Stomach (tissue), 4 donors: Measurements from ENCODE around the gene MAN2C1.

Experiments used
- POLR2A ChIP-seq, 4 donors: fragments of 450-650 bp; IDR thresholded peaks; one replicate each; pipeline ENCODE4 v1.6.1; 2016; ENCODE audit warnings: antibody characterized with exemption in 4 of 4, control low read depth in 2 of 4, mild to moderate bottlenecking in 1 of 4, moderate library complexity in 1 of 4
- POLR2AphosphoS5 ChIP-seq, 3 donors: sonication (generic); formaldehyde crosslinking; IDR thresholded peaks; one replicate each; pipeline ENCODE4 v1.6.1; 2016; ENCODE audit warnings: antibody characterized with exemption in 3 of 3
- TF ChIP-seq, protein P1 (sequence below), 7 experiments: fragments of 450-650 bp in 4 of 7; fragments of 200-600 bp in 3 of 7; sonication (generic) in 3 of 7; IDR thresholded peaks; one replicate each; pipeline ENCODE4 v1.5.1; 2016 to 2019; ENCODE audit warnings: antibody characterized with exemption in 7 of 7, control low read depth in 2 of 7, mild to moderate bottlenecking in 1 of 7

DNA sequence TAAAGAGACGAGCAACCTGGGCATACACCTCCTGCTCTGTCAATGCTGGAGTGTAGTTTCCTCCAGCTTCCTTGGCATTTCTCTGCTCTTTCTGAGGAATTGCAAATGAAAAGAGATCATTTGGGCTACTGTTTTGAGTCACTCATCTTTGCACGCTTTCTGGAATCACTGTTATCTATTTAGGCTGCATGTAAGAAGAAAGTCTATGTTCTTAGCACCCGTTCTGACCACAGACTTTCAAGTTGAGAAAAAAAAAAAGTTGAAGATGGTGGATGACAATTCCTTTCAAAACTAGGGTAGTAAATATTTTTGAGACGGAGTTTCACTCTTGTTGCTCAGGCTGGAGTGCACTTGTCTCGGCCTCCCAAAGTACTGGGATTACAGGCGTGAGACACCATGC is 41.8 kb upstream of the MAN2C1 start:
- TF ChIP-seq POLR2A (IDR thresholded peaks at IDR 0.05) (no peak), POLR2AphosphoS5 (IDR thresholded peaks at IDR 0.05) (no peak)
- TF ChIP-seq, protein P1, sequence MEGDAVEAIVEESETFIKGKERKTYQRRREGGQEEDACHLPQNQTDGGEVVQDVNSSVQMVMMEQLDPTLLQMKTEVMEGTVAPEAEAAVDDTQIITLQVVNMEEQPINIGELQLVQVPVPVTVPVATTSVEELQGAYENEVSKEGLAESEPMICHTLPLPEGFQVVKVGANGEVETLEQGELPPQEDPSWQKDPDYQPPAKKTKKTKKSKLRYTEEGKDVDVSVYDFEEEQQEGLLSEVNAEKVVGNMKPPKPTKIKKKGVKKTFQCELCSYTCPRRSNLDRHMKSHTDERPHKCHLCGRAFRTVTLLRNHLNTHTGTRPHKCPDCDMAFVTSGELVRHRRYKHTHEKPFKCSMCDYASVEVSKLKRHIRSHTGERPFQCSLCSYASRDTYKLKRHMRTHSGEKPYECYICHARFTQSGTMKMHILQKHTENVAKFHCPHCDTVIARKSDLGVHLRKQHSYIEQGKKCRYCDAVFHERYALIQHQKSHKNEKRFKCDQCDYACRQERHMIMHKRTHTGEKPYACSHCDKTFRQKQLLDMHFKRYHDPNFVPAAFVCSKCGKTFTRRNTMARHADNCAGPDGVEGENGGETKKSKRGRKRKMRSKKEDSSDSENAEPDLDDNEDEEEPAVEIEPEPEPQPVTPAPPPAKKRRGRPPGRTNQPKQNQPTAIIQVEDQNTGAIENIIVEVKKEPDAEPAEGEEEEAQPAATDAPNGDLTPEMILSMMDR (IDR thresholded peaks at IDR 0.05) = no peak
